WI38 (cell line): ENCODE results near the gene ANTXR2.

ENCODE experiments used
- H3K4me3 ChIP-seq: 2 replicates; pipeline ENCODE4 v1.5.1; 2011; ENCODE audit warnings: low read depth, mild to moderate bottlenecking, control low read depth, low read length
- CTCF ChIP-seq: IDR thresholded peaks from 2 replicates; pipeline ENCODE4 v1.5.1; 2012; ENCODE audit warnings: low read depth, mild to moderate bottlenecking, control low read depth, low read length

Gene ANTXR2

GRCh38 chr4:79983431-79983830 lies 89.6 kb downstream of the ANTXR2 start:
- no peak for TF ChIP-seq CTCF
- H3K4me3 ChIP-seq, result no peak overlapping the region

GRCh38 chr4:79982601-79983322 lies 90.3 kb downstream of the ANTXR2 start:
- H3K4me3 ChIP-seq, result no peak overlapping the region
- no peak for TF ChIP-seq CTCF

GRCh38 chr4:79980448-79980847 lies 92.6 kb downstream of the ANTXR2 start:
- no peak overlapping the region for H3K4me3 ChIP-seq
- TF ChIP-seq CTCF, result no peak

- no peak for TF ChIP-seq CTCF
- no peak overlapping the region for H3K4me3 ChIP-seq
Measured at GRCh38 chr4:79979785-79980437, 93.1 kb downstream of the ANTXR2 start.

- H3K4me3 ChIP-seq, result no peak overlapping the region
- TF ChIP-seq CTCF, result no peak
Measured at GRCh38 chr4:79977131-79977840, 95.7 kb downstream of the ANTXR2 start.

GRCh38 chr4:79964400-79965211 lies 108.4 kb downstream of the ANTXR2 start:
- H3K4me3 ChIP-seq, result no peak overlapping the region
- no peak for TF ChIP-seq CTCF
